Lung (tissue), 13 donors: ENCODE measurements around the gene SLC44A5. TPM values are rescaled to one million over a fixed set of nuclear protein-coding genes. Genes with fewer than 3 reads are reported as not detected.

Experiments
- ATAC-seq: fragments of 200-7000 bp; cut with Tn5 transposase; one replicate; pipeline ENCODE4 v1.9.1; 2020; ENCODE audit warnings: moderate number of reproducible peaks; ENCODE audit not compliant: insufficient read depth, low FRiP score
- DNase-seq, 3 donors: peaks; one replicate each; pipeline ENCODE4 v3.0.0-alpha.2; 2013 to 2017
- H3K27ac ChIP-seq, 2 donors: one replicate each; pipeline ENCODE4 v1.5.1; 2013; ENCODE audit warnings: mild to moderate bottlenecking in 2 of 2, moderate library complexity in 2 of 2, control low read depth in 1 of 2, inconsistent platforms in 1 of 2, low read depth in 1 of 2, low read length in 1 of 2
- H3K27me3 ChIP-seq, 3 donors: one replicate each; pipeline ENCODE4 v1.5.1; 2013; ENCODE audit warnings: low read length in 2 of 3; ENCODE audit not compliant: control insufficient read depth in 3 of 3, insufficient read depth in 3 of 3
- H3K36me3 ChIP-seq, 4 donors: one replicate each; pipeline ENCODE4 v1.5.1; 2013; ENCODE audit warnings: low read length in 4 of 4, mild to moderate bottlenecking in 1 of 4, moderate library complexity in 1 of 4; ENCODE audit not compliant: control insufficient read depth in 4 of 4, insufficient read depth in 4 of 4
- H3K4me1 ChIP-seq, 5 donors: one replicate each; pipeline ENCODE4 v1.5.1; 2013; ENCODE audit warnings: low read length in 5 of 5, mild to moderate bottlenecking in 2 of 5, moderate library complexity in 1 of 5; ENCODE audit not compliant: control insufficient read depth in 5 of 5, insufficient read depth in 5 of 5
- H3K4me3 ChIP-seq: one replicate; pipeline ENCODE4 v1.5.1; 2013; ENCODE audit warnings: mild to moderate bottlenecking, control low read depth, moderate library complexity
- H3K9ac ChIP-seq, 2 donors: one replicate each; pipeline ENCODE4 v1.5.1; 2013; ENCODE audit warnings: low read length in 2 of 2, control low read depth in 1 of 2; ENCODE audit not compliant: insufficient read depth in 1 of 2
- H3K9me3 ChIP-seq, 4 donors: one replicate each; pipeline ENCODE4 v1.5.1; 2013; ENCODE audit warnings: low read length in 3 of 4, mild to moderate bottlenecking in 1 of 4, moderate library complexity in 1 of 4; ENCODE audit not compliant: control insufficient read depth in 4 of 4, insufficient read depth in 3 of 4
- WGBS, 2 donors: extraction: QIAGEN DNeasy Blood & Tissue Kit; methylation state at CpG; one replicate each; pipeline ENCODE4 v1.1.7; 2013; 5-methylcytosine and 5-hydroxymethylcytosine counted together
- polyA plus RNA-seq, 2 donors: library from polyadenylated mRNA; stranded (reverse); fragments of 200-250 nt; gene quantifications; one replicate each; pipeline ENCODE4 v1.2.1, GENCODE V29; 2013
- small RNA-seq: library from RNA; depleted of rRNA; stranded (forward); fragments of <200 nt; gene quantifications from one replicate; pipeline ENCODE3, GENCODE V24; 2014; ENCODE audit warnings: low replicate concordance
- total RNA-seq, 2 donors: library from RNA; depleted of rRNA in 1 of 2; stranded (reverse); fragments of >200 nt in 1 of 2; gene quantifications; one replicate each; pipeline ENCODE4 v1.2.1, GENCODE V29; 2014 to 2021
- TF ChIP-seq, protein P1 (sequence below): IDR thresholded peaks from 2 replicates; pipeline ENCODE4 v1.5.1; 2012; ENCODE audit warnings: mild to moderate bottlenecking; ENCODE audit errors: control extremely low read depth, extremely low read depth
- donor health status: control.
- donor health status: control.
- donor health status: Bipolar disorder and iron deficiency.
- donor health status: healthy.
- donor health status: DM: yes; HTN: yes; CAD: no.

Gene SLC44A5
- total and polyA plus RNA-seq, 4 donors, result 0.10 to 1.6 (median 0.43) TPM

DNA sequence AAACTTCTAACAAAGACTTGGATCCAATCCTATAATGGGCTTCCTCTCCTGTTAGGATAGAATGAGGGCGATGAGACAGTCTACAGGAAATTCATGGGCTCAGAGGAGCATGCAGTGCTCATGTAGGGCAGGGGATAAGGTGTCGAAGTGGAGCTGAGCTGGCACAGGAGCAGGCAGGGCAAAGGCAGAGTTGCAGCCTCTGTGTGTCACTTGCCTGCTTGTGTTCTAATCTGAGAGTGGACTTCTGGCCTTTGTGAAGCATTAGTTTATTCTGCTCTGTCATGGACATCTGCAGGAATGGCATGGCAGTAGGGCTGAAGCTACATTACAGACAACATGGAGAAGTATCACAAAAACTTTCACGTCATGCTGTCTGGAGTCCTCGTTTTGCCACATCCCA lies 444.1 kb downstream of the SLC44A5 start:
- ATAC-seq, result no peak
- 83 to 86% methylated on average over 4 of the region's 4 CpGs for WGBS, 2 donors
- no peak overlapping the region for H3K27ac ChIP-seq
- H3K9ac ChIP-seq, result no peak overlapping the region
- H3K4me1 ChIP-seq, result no peaks in the 10 kb centered on the region
- no peak overlapping the region for H3K4me3 ChIP-seq
- H3K9me3 ChIP-seq, result no peaks in the 10 kb centered on the region
- H3K36me3 ChIP-seq, result no peaks in the 10 kb centered on the region
- no peak for DNase-seq
- no peaks in the 10 kb centered on the region for H3K27me3 ChIP-seq
- TF ChIP-seq, protein P1, sequence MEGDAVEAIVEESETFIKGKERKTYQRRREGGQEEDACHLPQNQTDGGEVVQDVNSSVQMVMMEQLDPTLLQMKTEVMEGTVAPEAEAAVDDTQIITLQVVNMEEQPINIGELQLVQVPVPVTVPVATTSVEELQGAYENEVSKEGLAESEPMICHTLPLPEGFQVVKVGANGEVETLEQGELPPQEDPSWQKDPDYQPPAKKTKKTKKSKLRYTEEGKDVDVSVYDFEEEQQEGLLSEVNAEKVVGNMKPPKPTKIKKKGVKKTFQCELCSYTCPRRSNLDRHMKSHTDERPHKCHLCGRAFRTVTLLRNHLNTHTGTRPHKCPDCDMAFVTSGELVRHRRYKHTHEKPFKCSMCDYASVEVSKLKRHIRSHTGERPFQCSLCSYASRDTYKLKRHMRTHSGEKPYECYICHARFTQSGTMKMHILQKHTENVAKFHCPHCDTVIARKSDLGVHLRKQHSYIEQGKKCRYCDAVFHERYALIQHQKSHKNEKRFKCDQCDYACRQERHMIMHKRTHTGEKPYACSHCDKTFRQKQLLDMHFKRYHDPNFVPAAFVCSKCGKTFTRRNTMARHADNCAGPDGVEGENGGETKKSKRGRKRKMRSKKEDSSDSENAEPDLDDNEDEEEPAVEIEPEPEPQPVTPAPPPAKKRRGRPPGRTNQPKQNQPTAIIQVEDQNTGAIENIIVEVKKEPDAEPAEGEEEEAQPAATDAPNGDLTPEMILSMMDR, result no peak

DNA sequence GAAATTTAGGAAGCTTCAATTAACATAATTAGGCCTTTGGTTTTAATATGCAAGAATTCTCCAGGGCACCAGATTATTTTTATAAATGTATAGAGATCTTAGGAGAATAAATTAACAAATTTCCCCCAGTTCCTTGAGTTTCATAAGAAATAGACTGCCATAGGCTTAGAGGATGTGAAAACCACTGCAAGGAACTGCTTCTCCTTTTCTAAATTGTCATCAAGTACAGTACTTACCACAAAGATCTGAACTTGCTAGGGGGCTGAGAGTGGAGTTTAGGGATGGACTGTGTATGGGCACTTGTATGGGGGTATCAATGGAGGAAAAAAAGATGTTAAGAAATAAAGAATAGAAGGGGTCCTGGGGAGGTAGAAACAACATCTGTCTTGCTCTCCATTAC lies 445.6 kb downstream of the SLC44A5 start:
- Histone ChIP-seq H3K27ac (no peak overlapping the region), H3K9ac (no peak overlapping the region), H3K27me3 (no peaks in the 10 kb centered on the region), H3K36me3 (no peaks in the 10 kb centered on the region), H3K9me3 (no peaks in the 10 kb centered on the region), H3K4me3 (no peak overlapping the region), H3K4me1 (no peaks in the 10 kb centered on the region)
- DNase-seq, result no peak
- TF ChIP-seq, protein P1, result no peak
- no peak for ATAC-seq

DNA sequence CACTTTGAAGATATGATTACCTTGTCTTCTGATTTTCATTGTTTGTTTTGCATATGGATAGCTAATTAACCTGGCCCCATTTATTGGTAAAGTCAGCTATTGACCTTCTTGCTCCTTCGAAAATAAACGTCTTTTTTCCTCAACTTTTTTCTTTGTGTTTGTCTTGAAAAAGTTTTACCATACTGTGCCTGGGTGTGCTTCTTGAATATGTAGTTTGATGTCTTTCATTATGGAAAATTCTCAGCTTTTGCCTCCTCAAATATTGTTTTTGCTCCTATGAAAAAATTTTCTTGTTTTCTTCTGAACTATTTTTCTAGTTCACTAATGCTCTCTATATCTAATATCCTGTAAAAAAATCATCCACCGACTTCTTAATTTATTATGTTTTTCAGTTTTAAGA lies 451.8 kb downstream of the SLC44A5 start:
- DNase-seq (no peak), ATAC-seq (no peak)
- 87% methylated on average over 3 of the region's 3 CpGs for WGBS, 2 donors

More for the DNA sequence above, 451.8 kb downstream of the SLC44A5 start:
- no peak overlapping the region for H3K4me3 ChIP-seq
- no peaks in the 10 kb centered on the region for H3K27me3 ChIP-seq
- no peaks in the 10 kb centered on the region for H3K9me3 ChIP-seq
- H3K9ac ChIP-seq, result no peak overlapping the region
- TF ChIP-seq, protein P1, result no peak
- no peaks in the 10 kb centered on the region for H3K4me1 ChIP-seq
- H3K27ac ChIP-seq, result no peak overlapping the region
- no peaks in the 10 kb centered on the region for H3K36me3 ChIP-seq

Small RNA genes within 50 kb of the gene (small RNA-seq; reads per million reads assigned to genes)
- not detected for gene RNU6-503P
- not detected for gene RNU6-622P

Other genes starting within 250 kb of the SLC44A5 start
- 10 to 100 TPM; 36.4 to 71.5 TPM for gene ACADM, start 113.6 kb upstream of the SLC44A5 start, total RNA-seq
- 10 to 100 TPM; 14.9 to 26.4 TPM for gene ACADM, start 113.6 kb upstream of the SLC44A5 start, polyA plus RNA-seq
- 10 to 100 TPM; 60.7 to 99.9 TPM for gene RABGGTB, start 175.1 kb upstream of the SLC44A5 start, total RNA-seq
- 10 to 100 TPM; 66.8 to 69.3 TPM for gene RABGGTB, start 175.1 kb upstream of the SLC44A5 start, polyA plus RNA-seq
- under 1 TPM; 0.34 to 0.40 TPM for gene MSH4, start 185.8 kb upstream of the SLC44A5 start, total RNA-seq
- gene MSH4, start 185.8 kb upstream of the SLC44A5 start, polyA plus RNA-seq, result under 1 TPM; 0.13 to 0.37 TPM